ENCODE results near the gene SCN1A.
"Not testable (repeated sequence)": the region's sequence is repeated elsewhere in the genome, so short reads cannot be mapped to it uniquely, and the experiment has no call there.

Gene SCN1A

GRCh38 chr2:166127217-166128155 lies at the start of gene SCN1A:
TSS of gene SCN1A (minus strand) at chr2:166128020. CDS start at chr2:166073621, 54,399 bp downstream.
- peak; percentile 27 for DNase-seq

GRCh38 chr2:166173263-166173662 lies 45.4 kb upstream of the SCN1A start:
- DNase-seq = no peak

- DNase-seq = no peak
These were observed 43.4 kb upstream of the SCN1A start for GRCh38 chr2:166171216-166171615.

- no peak for DNase-seq
These were observed 42.5 kb upstream of the SCN1A start for GRCh38 chr2:166170356-166170755.

- DNase-seq = no peak
These were observed 39.6 kb upstream of the SCN1A start for GRCh38 chr2:166167449-166167848.

GRCh38 chr2:166163775-166164174 lies 36.0 kb upstream of the SCN1A start:
- DNase-seq = no peak

GRCh38 chr2:166158546-166158945 lies 30.7 kb upstream of the SCN1A start:
- DNase-seq = no peak

- no peak for DNase-seq
These were observed 29.8 kb upstream of the SCN1A start for GRCh38 chr2:166157578-166157977.

- no peak for DNase-seq
These were observed 29.2 kb upstream of the SCN1A start for GRCh38 chr2:166156985-166157490.

GRCh38 chr2:166155589-166155988 lies 27.8 kb upstream of the SCN1A start:
- no peak for DNase-seq

GRCh38 chr2:166154685-166155338 lies 27.0 kb upstream of the SCN1A start:
- DNase-seq = no peak

- no peak for DNase-seq
These were observed 24.2 kb upstream of the SCN1A start for GRCh38 chr2:166152064-166152463.

- no peak for DNase-seq
These were observed 20.9 kb upstream of the SCN1A start for GRCh38 chr2:166148500-166149400.

GRCh38 chr2:166147883-166148282 lies 20.1 kb upstream of the SCN1A start:
- no peak for DNase-seq

- DNase-seq = no peak
These were observed 16.3 kb upstream of the SCN1A start for GRCh38 chr2:166144071-166144470.

GRCh38 chr2:166140932-166141331 lies 13.1 kb upstream of the SCN1A start:
- DNase-seq = no peak

GRCh38 chr2:166140475-166140874 lies 12.7 kb upstream of the SCN1A start:
- no peak for DNase-seq

GRCh38 chr2:166139479-166139878 lies 11.7 kb upstream of the SCN1A start:
- DNase-seq = not testable (repeated sequence)

- DNase-seq = no peak
These were observed 10.8 kb upstream of the SCN1A start for GRCh38 chr2:166138667-166139066.

- no peak for DNase-seq
These were observed 10.3 kb upstream of the SCN1A start for GRCh38 chr2:166138144-166138543.

GRCh38 chr2:166137331-166137730 lies 9.5 kb upstream of the SCN1A start:
- DNase-seq = no peak

GRCh38 chr2:166135849-166136258 lies 8.0 kb upstream of the SCN1A start:
- DNase-seq = no peak

Data from NCI-H1436 treated with DMSO at 0.1 percent for 48 hours (cell line).